ENCODE measurements around the gene ZC3H8.

ZC3H8 gene

GRCh38 chr2:112229348-112229747 is 25.5 kb downstream of the ZC3H8 start:
- no peak overlapping the region for H3K27ac ChIP-seq (ENCODE audit: low read length)
- no peaks in the 10 kb centered on the region for H3K79me2 ChIP-seq (ENCODE audit: insufficient read depth, low read length)
- DNase-seq = no peak
- H3K27me3 ChIP-seq (ENCODE audit: insufficient read depth, low read length, poor library complexity) = no peaks in the 10 kb centered on the region
- no peak overlapping the region for H3K4me2 ChIP-seq (ENCODE audit: insufficient read depth, low read length)
- H3K9me3 ChIP-seq (ENCODE audit: insufficient read depth, low read length, severe bottlenecking) = no peaks in the 10 kb centered on the region
- no peaks in the 10 kb centered on the region for H4K20me1 ChIP-seq (ENCODE audit: insufficient read depth, low read length)
- H3K9ac ChIP-seq (ENCODE audit: low read depth, low read length) = no peak overlapping the region
- TF ChIP-seq EZH2 (IDR thresholded peaks at IDR 0.05; ENCODE audit: borderline replicate concordance, low read depth, low read length, severe bottlenecking) (no peak), CTCF (IDR thresholded peaks at IDR 0.05; ENCODE audit: borderline replicate concordance, extremely low read depth, low read length, poor library complexity, severe bottlenecking) (no peak)
- H3K4me1 ChIP-seq (ENCODE audit: insufficient read depth, low read length) = no peaks in the 10 kb centered on the region
- ATAC-seq (ENCODE audit: insufficient read depth, low read depth) = no peak
- H3K4me3 ChIP-seq (ENCODE audit: low read depth in 1 of 2, low read length in 2 of 2) = no peak overlapping the region
- H3K36me3 ChIP-seq (ENCODE audit: insufficient read depth, low read length) = peaks cover 61% of the 10 kb centered on the region; the same call in 1 of the 2 replicates
- H2AFZ ChIP-seq (ENCODE audit: low read depth, low read length) = no peak overlapping the region

GRCh38 chr2:112220831-112221230 is 34.0 kb downstream of the ZC3H8 start:
- Histone ChIP-seq H3K9me3 (ENCODE audit: insufficient read depth, low read length, severe bottlenecking) (peaks cover 16% of the 10 kb centered on the region), H3K4me3 (ENCODE audit: low read depth in 1 of 2, low read length in 2 of 2) (no peak overlapping the region), H4K20me1 (ENCODE audit: insufficient read depth, low read length) (no peaks in the 10 kb centered on the region), H3K9ac (ENCODE audit: low read depth, low read length) (no peak overlapping the region), H3K36me3 (ENCODE audit: insufficient read depth, low read length) (peaks cover 49% of the 10 kb centered on the region), H3K79me2 (ENCODE audit: insufficient read depth, low read length) (no peaks in the 10 kb centered on the region), H3K4me2 (ENCODE audit: insufficient read depth, low read length) (no peak overlapping the region), H2AFZ (ENCODE audit: low read depth, low read length) (no peak overlapping the region), H3K4me1 (ENCODE audit: insufficient read depth, low read length) (no peaks in the 10 kb centered on the region), H3K27me3 (ENCODE audit: insufficient read depth, low read length, poor library complexity) (no peaks in the 10 kb centered on the region), H3K27ac (ENCODE audit: low read length) (no peak overlapping the region)
- ATAC-seq (ENCODE audit: insufficient read depth, low read depth) = no peak
- TF ChIP-seq CTCF (IDR thresholded peaks at IDR 0.05; ENCODE audit: borderline replicate concordance, extremely low read depth, low read length, poor library complexity, severe bottlenecking) (no peak), EZH2 (IDR thresholded peaks at IDR 0.05; ENCODE audit: borderline replicate concordance, low read depth, low read length, severe bottlenecking) (no peak)
- no peak for DNase-seq

- Histone ChIP-seq H3K9ac (ENCODE audit: low read depth, low read length) (no peak overlapping the region), H3K27me3 (ENCODE audit: insufficient read depth, low read length, poor library complexity) (no peaks in the 10 kb centered on the region), H3K4me2 (ENCODE audit: insufficient read depth, low read length) (no peak overlapping the region), H3K4me3 (ENCODE audit: low read depth in 1 of 2, low read length in 2 of 2) (no peak overlapping the region), H3K79me2 (ENCODE audit: insufficient read depth, low read length) (no peaks in the 10 kb centered on the region), H3K4me1 (ENCODE audit: insufficient read depth, low read length) (no peaks in the 10 kb centered on the region), H3K36me3 (ENCODE audit: insufficient read depth, low read length) (peaks cover 50% of the 10 kb centered on the region), H2AFZ (ENCODE audit: low read depth, low read length) (no peak overlapping the region), H4K20me1 (ENCODE audit: insufficient read depth, low read length) (no peaks in the 10 kb centered on the region), H3K9me3 (ENCODE audit: insufficient read depth, low read length, severe bottlenecking) (peaks cover 16% of the 10 kb centered on the region), H3K27ac (ENCODE audit: low read length) (no peak overlapping the region)
- ATAC-seq (ENCODE audit: insufficient read depth, low read depth) = no peak
- DNase-seq = no peak
- no peak for TF ChIP-seq CTCF (IDR thresholded peaks at IDR 0.05; ENCODE audit: borderline replicate concordance, extremely low read depth, low read length, poor library complexity, severe bottlenecking)
- TF ChIP-seq EZH2 (IDR thresholded peaks at IDR 0.05; ENCODE audit: borderline replicate concordance, low read depth, low read length, severe bottlenecking) = no peak
These were observed 34.7 kb downstream of the ZC3H8 start for GRCh38 chr2:112220186-112220585.

GRCh38 chr2:112217854-112218253 is 37.0 kb downstream of the ZC3H8 start:
- Histone ChIP-seq H4K20me1 (ENCODE audit: insufficient read depth, low read length) (no peaks in the 10 kb centered on the region), H3K9me3 (ENCODE audit: insufficient read depth, low read length, severe bottlenecking) (peaks cover 16% of the 10 kb centered on the region), H3K36me3 (ENCODE audit: insufficient read depth, low read length) (peaks cover 48% of the 10 kb centered on the region), H3K4me2 (ENCODE audit: insufficient read depth, low read length) (no peak overlapping the region), H3K27ac (ENCODE audit: low read length) (no peak overlapping the region), H3K27me3 (ENCODE audit: insufficient read depth, low read length, poor library complexity) (no peaks in the 10 kb centered on the region), H3K4me3 (ENCODE audit: low read depth in 1 of 2, low read length in 2 of 2) (no peak overlapping the region), H3K4me1 (ENCODE audit: insufficient read depth, low read length) (no peaks in the 10 kb centered on the region), H3K9ac (ENCODE audit: low read depth, low read length) (no peak overlapping the region), H3K79me2 (ENCODE audit: insufficient read depth, low read length) (no peaks in the 10 kb centered on the region), H2AFZ (ENCODE audit: low read depth, low read length) (no peak overlapping the region)
- TF ChIP-seq EZH2 (IDR thresholded peaks at IDR 0.05; ENCODE audit: borderline replicate concordance, low read depth, low read length, severe bottlenecking) (no peak), CTCF (IDR thresholded peaks at IDR 0.05; ENCODE audit: borderline replicate concordance, extremely low read depth, low read length, poor library complexity, severe bottlenecking) (no peak)
- DNase-seq (no peak), ATAC-seq (ENCODE audit: insufficient read depth, low read depth) (no peak)
